ENCODE results near the gene FNDC10. TPM values are rescaled to one million over a fixed set of nuclear protein-coding genes. Genes with fewer than 3 reads are reported as not detected.

Gene FNDC10
- total RNA-seq, 1 donor from 2014 or later, result 2.5 TPM

DNA sequence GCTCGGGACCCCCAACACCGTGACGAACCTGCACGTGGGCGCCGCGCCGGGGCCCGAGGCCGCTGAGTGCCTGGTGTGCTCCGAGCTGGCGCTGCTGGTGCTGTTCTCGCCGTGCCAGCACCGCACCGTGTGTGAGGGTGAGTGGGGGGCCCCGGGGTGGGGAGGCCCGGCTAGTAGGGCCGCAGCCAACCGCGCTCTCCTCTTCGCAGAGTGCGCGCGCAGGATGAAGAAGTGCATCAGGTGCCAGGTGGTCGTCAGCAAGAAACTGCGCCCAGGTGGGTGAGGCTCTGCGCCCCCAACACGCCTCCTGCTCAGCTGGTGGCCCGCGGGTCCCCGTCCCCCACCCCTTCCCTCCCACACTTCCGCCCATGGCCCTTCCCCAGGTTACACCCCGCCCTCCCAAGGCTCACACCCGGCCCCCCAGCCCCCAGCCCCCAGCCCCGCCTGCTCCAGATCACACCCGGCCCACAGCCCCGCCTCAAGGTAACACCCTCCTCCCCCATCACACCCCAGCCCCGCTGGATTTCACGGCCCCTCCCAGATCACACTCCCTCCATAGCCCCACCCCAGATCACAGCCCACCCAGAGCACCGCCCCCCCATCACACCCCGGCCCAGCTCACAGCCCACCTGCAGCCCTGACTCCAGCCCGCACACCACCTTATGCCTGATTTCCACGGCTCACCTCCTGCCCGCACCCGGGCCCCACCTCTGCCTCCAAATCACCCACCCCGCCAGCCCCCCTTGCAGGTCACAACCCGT is 29.7 kb upstream of the FNDC10 start:
- H3K27me3 Mint-ChIP-seq (ENCODE audit: insufficient read depth, low read depth), result peaks cover 6% of the 10 kb centered on the region
- TF ChIP-seq EZH2phosphoT487 (IDR thresholded peaks at IDR 0.05) (no peak), EZH2 (IDR thresholded peaks at IDR 0.05) (no peak)
- TF ChIP-seq, protein P1, sequence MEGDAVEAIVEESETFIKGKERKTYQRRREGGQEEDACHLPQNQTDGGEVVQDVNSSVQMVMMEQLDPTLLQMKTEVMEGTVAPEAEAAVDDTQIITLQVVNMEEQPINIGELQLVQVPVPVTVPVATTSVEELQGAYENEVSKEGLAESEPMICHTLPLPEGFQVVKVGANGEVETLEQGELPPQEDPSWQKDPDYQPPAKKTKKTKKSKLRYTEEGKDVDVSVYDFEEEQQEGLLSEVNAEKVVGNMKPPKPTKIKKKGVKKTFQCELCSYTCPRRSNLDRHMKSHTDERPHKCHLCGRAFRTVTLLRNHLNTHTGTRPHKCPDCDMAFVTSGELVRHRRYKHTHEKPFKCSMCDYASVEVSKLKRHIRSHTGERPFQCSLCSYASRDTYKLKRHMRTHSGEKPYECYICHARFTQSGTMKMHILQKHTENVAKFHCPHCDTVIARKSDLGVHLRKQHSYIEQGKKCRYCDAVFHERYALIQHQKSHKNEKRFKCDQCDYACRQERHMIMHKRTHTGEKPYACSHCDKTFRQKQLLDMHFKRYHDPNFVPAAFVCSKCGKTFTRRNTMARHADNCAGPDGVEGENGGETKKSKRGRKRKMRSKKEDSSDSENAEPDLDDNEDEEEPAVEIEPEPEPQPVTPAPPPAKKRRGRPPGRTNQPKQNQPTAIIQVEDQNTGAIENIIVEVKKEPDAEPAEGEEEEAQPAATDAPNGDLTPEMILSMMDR (IDR thresholded peaks at IDR 0.05), result no peak
- peaks cover 4% of the 10 kb centered on the region for H3K4me1 ChIP-seq
- no peaks in the 10 kb centered on the region for H3K9me3 ChIP-seq (ENCODE audit: low read depth)
- peaks cover 38% of the 10 kb centered on the region for H3K27me3 ChIP-seq
- H3K9ac ChIP-seq, result no peak overlapping the region
- no peaks in the 10 kb centered on the region for H3K9me3 Mint-ChIP-seq
- DNase-seq (ENCODE audit: low spot score), result no peak
- no peak overlapping the region for H3K4me3 ChIP-seq
- H3K36me3 Mint-ChIP-seq, result no peaks in the 10 kb centered on the region
- H3K4me1 Mint-ChIP-seq, result peaks cover 2% of the 10 kb centered on the region
- no peak overlapping the region for H3K27ac ChIP-seq
- H4K20me1 ChIP-seq (ENCODE audit: low read depth), result peaks cover 14% of the 10 kb centered on the region
- H3K4me2 ChIP-seq, result no peak overlapping the region
- H3K27ac Mint-ChIP-seq, result no peak overlapping the region
- no peak overlapping the region for H3K4me3 Mint-ChIP-seq
- H2AFZ ChIP-seq (replicated peaks), result no peak overlapping the region
- H3F3A ChIP-seq (ENCODE audit: low read depth), result peaks cover 4% of the 10 kb centered on the region
- no peaks in the 10 kb centered on the region for H3K36me3 ChIP-seq
- H3K79me2 ChIP-seq (ENCODE audit: low read depth), result no peaks in the 10 kb centered on the region

DNA sequence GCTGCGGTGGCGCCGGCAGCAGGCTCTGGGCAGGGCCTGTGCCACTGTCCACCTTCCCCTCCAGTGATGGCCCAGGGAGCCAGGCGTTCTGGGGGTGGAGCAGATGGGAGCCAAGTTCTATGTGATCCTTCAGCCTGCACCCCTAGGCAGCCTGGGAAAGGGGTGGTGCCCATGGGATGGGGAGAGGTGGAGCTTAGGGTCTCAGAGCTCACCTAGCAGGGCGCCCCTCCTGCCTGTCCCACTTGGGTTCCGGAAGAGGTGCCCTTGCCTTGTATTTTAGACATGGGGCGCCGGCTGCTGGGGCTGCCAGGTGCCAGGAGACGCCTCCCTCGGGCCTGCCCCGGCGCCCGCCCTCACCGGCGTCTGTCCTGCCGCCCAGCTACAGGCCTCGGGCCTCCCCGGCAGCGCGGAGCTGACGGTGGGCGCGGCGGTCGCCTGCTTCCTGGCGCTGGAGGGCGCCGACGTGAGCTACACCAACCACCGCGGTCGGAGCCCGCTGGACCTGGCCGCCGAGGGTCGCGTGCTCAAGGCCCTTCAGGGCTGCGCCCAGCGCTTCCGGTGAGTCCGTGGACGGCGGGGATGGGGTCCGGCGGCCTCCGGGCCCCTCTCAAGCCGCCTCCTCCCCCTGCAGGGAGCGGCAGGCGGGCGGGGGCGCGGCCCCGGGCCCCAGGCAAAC is 29.0 kb upstream of the FNDC10 start:
- peak; percentile 44 for DNase-seq (ENCODE audit: low spot score)
- peaks cover 4% of the 10 kb centered on the region for H3F3A ChIP-seq (ENCODE audit: low read depth)
- peaks cover 4% of the 10 kb centered on the region for H3K4me1 ChIP-seq
- TF ChIP-seq EZH2 (IDR thresholded peaks at IDR 0.05), result no peak
- TF ChIP-seq, protein P1 (IDR thresholded peaks at IDR 0.05), result no peak
- TF ChIP-seq EZH2phosphoT487 (IDR thresholded peaks at IDR 0.05), result no peak
- H3K4me3 ChIP-seq, result no peak overlapping the region
- H3K27me3 ChIP-seq, result peaks cover 38% of the 10 kb centered on the region
- H3K9me3 ChIP-seq (ENCODE audit: low read depth), result no peaks in the 10 kb centered on the region
- H3K27ac Mint-ChIP-seq, result no peak overlapping the region
- peaks cover 6% of the 10 kb centered on the region for H3K27me3 Mint-ChIP-seq (ENCODE audit: insufficient read depth, low read depth)
- H3K9ac ChIP-seq, result no peak overlapping the region
- H4K20me1 ChIP-seq (ENCODE audit: low read depth), result peaks cover 14% of the 10 kb centered on the region
- H3K4me2 ChIP-seq, result no peak overlapping the region
- no peaks in the 10 kb centered on the region for H3K36me3 Mint-ChIP-seq
- no peaks in the 10 kb centered on the region for H3K9me3 Mint-ChIP-seq
- H3K27ac ChIP-seq, result no peak overlapping the region
- H3K79me2 ChIP-seq (ENCODE audit: low read depth), result no peaks in the 10 kb centered on the region
- H3K4me3 Mint-ChIP-seq, result no peak overlapping the region
- H3K4me1 Mint-ChIP-seq, result peaks cover 2% of the 10 kb centered on the region
- H2AFZ ChIP-seq (replicated peaks), result no peak overlapping the region
- H3K36me3 ChIP-seq, result no peaks in the 10 kb centered on the region

DNA sequence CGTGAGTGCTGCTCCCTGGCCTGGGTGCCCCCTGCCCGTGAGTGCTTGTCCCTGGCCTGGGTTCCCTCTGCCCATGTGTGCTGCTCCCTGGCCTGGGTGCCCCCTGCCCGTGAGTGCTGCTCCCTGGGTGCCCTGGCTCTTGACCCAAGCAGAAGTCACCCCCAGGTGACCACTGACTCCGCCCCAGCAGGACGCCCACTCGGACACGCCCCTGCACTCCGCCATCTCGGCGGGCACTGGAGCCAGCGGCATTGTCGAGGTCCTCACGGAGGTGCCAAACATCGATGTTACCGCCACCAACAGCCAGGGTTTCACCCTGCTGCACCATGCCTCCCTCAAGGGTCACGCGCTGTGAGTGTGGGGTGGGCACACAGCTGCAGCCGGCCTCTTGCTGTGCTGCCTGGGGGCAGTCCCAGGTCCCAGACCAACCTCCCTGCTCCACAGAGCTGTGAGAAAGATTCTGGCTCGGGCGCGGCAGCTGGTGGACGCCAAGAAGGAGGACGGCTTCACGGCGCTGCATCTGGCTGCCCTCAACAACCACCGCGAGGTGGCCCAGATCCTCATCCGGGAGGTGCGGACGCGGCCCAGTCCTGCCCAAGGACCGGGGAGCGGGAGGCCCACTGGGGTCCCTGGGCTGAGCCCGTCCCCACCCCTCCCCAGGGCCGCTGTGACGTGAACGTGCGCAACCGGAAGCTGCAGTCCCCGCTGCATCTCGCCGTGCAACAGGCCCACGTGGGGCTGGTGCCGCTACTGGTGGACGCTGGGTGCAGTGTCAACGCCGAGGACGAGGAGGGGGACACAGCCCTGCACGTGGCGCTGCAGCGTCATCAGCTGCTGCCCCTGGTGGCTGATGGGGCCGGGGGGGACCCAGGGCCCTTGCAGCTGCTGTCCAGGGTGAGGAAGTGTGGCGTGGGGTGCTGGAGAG is 28.2 kb upstream of the FNDC10 start:
- no peak overlapping the region for H3K27ac ChIP-seq
- no peak overlapping the region for H3K27ac Mint-ChIP-seq
- no peak overlapping the region for H3K4me2 ChIP-seq
- no peak for DNase-seq (ENCODE audit: low spot score)
- no peak overlapping the region for H2AFZ ChIP-seq (replicated peaks)
- H3K79me2 ChIP-seq (ENCODE audit: low read depth), result no peaks in the 10 kb centered on the region
- H3K9me3 ChIP-seq (ENCODE audit: low read depth), result no peaks in the 10 kb centered on the region
- no peak for TF ChIP-seq EZH2 (IDR thresholded peaks at IDR 0.05)
- TF ChIP-seq, protein P1 (IDR thresholded peaks at IDR 0.05), result no peak
- no peak for TF ChIP-seq EZH2phosphoT487 (IDR thresholded peaks at IDR 0.05)
- H3K4me1 Mint-ChIP-seq, result peaks cover 2% of the 10 kb centered on the region
- H3K36me3 Mint-ChIP-seq, result no peaks in the 10 kb centered on the region
- peaks cover 14% of the 10 kb centered on the region for H4K20me1 ChIP-seq (ENCODE audit: low read depth)
- H3K4me3 ChIP-seq, result no peak overlapping the region
- no peak overlapping the region for H3K9ac ChIP-seq
- no peaks in the 10 kb centered on the region for H3K9me3 Mint-ChIP-seq
- peaks cover 38% of the 10 kb centered on the region for H3K27me3 ChIP-seq
- H3K36me3 ChIP-seq, result no peaks in the 10 kb centered on the region
- H3K4me3 Mint-ChIP-seq, result no peak overlapping the region
- peaks cover 4% of the 10 kb centered on the region for H3F3A ChIP-seq (ENCODE audit: low read depth)
- peaks cover 4% of the 10 kb centered on the region for H3K4me1 ChIP-seq
- peaks cover 6% of the 10 kb centered on the region for H3K27me3 Mint-ChIP-seq (ENCODE audit: insufficient read depth, low read depth)

All from neural progenitor cell (in vitro differentiated cells).